Stimulated activated CD4-positive, alpha-beta T cell treated with anti-CD3 and anti-CD28 coated beads, TNF-alpha, amount 100 ng/mL, for 24 hours (primary cell): ENCODE data around the gene TFF3.
A peak's percentile ranks its signal among the peaks of the same experiment; 100 is the strongest.
"Not testable (repeated sequence)": the region's sequence is repeated elsewhere in the genome, so short reads cannot be mapped to it uniquely, and the experiment has no call there.

Experiments
- DNase-seq, 3 experiments: peaks; one replicate each; pipeline ENCODE4 v3.0.0-alpha.2; 2020; ENCODE audit warnings: low read depth in 3 of 3

TFF3 gene

DNA sequence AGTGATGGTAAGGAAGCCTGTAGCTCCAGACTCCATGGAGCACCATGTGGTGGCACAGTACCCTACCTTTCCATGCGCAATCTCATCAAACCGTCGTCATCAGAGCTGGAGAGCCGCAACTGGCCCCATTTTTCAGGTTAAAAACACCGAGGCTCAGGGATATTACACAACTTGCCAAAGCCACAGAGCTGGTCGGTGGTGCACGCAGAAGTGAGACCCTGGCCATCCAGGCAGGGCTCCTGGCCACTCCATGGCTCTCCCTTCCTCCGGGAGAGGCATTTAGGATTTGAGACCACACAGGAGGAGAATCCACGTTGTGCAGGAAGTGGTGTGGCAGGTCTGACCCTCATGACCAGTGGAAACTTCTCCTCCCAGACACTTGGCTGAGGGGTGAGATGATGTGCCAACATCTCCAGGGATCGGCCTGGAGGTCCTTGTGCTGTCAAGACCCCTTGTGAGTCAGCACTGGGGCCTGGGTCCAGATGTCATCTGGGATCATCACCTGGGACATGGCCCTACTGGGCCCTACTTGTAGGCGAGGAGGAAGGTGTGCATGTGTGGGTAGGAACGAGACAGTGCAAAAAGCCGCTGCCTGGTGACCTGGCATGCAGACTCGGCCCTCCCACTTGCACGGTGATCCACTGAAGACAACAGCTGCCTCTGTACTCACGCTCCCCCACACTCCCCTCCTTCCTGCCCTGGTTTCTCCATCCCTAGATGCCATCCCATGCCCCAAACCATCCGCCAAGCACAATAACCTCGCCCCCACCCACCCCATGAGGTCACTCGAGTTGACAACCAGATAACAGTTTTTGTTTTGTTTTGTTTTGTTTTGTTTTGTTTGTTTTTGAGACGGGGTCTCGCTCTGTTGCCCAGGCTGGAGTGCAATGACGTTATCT lies 10.4 kb downstream of the TFF3 start:
- no peak for DNase-seq

GRCh38 chr21:42303443-42303842 lies 11.8 kb downstream of the TFF3 start:
- no peak for DNase-seq

DNA sequence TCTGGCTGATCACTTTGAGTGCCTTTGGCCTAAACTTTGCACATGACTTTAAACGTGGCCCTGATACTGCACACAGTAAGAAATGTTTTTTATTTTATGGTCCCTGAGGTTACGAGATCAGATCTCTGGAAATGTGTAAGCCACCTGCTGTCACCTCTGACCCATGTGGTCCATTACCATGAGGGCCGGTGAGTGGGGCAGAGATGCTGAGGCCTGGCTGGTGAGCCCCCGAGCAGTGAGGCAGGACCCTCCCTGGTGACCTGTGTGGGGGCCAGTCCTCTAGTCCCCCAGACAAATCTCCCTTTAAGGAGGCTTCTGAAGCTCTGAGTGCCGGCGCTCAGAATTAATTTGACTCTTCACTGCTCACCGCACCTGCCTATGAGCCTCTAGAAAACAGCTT lies 12.4 kb downstream of the TFF3 start:
- no peak for DNase-seq

DNA sequence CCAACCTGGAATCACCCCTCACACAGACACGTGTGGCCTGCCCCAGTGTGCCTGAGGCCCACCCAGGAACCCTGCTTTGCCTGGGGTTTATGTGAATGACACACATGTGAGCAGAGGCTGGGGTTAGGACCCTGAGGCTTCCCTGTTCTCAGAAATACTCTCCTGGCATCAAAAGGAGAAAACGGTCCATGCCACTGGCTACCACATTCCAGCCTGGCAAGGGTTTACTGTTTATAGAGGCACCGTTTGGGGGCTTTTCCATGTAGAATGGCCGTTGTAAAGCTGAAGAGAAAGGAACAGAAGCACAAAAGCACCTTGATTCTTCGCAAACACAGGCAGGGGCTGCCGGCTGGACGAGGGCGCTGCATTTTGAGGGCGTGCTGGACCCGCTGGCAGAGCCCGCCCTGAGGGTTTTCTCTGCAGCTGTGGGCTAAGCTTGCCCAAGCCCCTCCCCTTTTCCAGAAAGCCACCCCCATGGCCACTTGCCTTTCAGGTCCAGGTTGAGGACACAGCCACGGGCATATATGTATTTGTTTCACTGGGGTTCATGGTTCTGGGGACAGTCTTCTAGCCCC lies 13.0 kb downstream of the TFF3 start:
- DNase-seq = no peak

- DNase-seq = no peak
These were observed 13.7 kb downstream of the TFF3 start for GRCh38 chr21:42301371-42302075.

- no peak for DNase-seq
These were observed 14.3 kb downstream of the TFF3 start for GRCh38 chr21:42300956-42301355.

- no peak for DNase-seq
These were observed 15.1 kb downstream of the TFF3 start for GRCh38 chr21:42300045-42300583.

- peak in 1 of 3 experiments; percentile 12 for DNase-seq
These were observed 15.7 kb downstream of the TFF3 start for GRCh38 chr21:42299324-42300044.

DNA sequence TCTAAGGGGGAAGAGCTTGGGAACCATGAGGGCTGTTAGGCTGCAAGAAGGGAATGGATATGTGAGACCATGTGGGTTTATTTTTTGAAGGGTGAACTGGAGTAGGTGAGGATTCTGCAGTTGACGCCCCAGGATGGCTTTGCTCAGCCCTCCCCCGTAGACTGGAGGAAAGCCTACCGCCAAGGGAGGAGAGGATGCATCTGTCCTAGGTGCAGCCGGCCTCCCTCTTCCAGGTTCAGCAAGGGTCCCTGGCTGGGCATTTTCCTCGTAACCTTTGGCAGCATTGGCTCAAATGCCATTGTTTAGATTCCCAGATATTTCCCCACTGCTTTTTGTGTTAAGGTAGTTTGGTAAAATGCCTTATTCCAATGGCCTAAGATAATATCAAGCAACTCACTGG lies 16.6 kb downstream of the TFF3 start:
- DNase-seq = no peak

GRCh38 chr21:42298237-42298636 lies 17.0 kb downstream of the TFF3 start:
- DNase-seq = no peak

GRCh38 chr21:42297377-42297776 lies 17.8 kb downstream of the TFF3 start:
- no peak for DNase-seq

DNA sequence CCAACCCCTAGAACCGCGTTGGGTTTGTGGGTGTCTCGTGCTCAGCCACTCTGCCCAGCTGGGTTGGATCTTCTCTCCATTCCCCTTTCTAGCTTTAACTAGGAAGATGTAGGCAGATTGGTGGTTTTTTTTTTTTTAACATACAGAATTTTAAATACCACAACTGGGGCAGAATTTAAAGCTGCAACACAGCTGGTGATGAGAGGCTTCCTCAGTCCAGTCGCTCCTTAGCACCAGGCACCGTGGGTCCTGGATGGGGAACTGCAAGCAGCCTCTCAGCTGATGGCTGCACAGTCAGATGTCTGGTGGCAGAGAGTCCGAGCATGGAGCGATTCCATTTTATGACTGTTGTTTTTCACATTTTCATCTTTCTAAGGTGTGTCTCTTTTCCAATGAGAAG lies 18.7 kb downstream of the TFF3 start:
- DNase-seq = no peak

- DNase-seq = no peak
These were observed 19.4 kb downstream of the TFF3 start for GRCh38 chr21:42295845-42296244.

GRCh38 chr21:42294273-42294880 lies 20.8 kb downstream of the TFF3 start:
- DNase-seq = no peak

DNA sequence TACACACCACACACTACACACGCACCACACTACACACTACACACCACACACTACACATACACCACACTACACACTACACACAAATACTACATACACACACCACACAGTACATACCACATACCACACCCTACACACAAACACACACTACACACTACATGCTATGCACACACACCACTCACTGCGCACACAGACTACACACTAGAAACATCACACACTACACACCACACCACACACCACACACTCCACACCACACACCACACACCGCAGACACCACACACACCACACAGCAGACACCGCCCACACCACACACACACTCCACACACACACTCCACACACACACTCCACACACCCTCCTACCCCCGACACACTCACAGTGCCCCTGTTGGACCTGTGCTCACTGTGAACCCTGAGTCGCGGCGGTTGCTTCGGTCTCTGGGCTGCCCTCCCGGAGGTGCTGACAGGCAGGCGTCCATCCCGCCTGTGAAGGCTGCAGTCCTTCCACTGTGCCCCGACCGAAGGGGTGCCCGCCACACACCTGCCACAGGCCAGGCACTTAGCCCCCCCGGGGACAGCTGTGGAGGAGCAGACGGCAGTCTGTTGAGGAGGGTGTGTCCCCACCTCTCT lies 21.4 kb downstream of the TFF3 start:
- DNase-seq = no peak

- not testable (repeated sequence) for DNase-seq
These were observed 22.6 kb downstream of the TFF3 start for GRCh38 chr21:42292563-42293142.

- DNase-seq = no peak
These were observed 23.3 kb downstream of the TFF3 start for GRCh38 chr21:42291751-42292562.

- no peak for DNase-seq
These were observed 24.0 kb downstream of the TFF3 start for GRCh38 chr21:42291003-42291750.

DNA sequence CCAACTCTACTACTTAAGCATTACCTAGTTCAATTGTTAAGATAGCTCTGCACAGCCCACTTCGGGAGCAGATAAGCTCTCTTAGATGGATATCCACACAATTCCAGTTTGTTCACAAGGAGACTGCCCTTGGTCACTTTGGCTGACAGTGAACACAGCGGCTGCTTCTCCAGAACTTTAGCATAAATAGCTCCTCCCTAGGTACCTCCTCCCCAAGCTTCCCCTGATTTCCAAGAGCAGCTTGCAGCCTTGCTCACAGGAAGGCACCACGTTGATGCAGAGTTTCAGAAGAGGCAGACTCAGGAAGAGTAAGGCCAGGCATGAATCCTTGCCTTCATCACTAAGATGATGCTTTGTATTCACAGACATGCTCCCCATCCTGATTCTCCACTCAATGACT lies 24.7 kb downstream of the TFF3 start:
- DNase-seq = no peak
